ENCODE measurements around the gene COX6A1.
"Not testable (repeated sequence)": the region's sequence is repeated elsewhere in the genome, so short reads cannot be mapped to it uniquely, and the experiment has no call there.

Gene COX6A1

GRCh38 chr12:120472521-120472920, 34.6 kb downstream of the COX6A1 start:
- Mint-ChIP-seq H3K4me3 (no peak overlapping the region), H3K27ac (no peak overlapping the region), H3K4me1 (peaks cover 26% of the 10 kb centered on the region), H3K27me3 (no peaks in the 10 kb centered on the region), H3K36me3 (no peaks in the 10 kb centered on the region), H3K9me3 (no peaks in the 10 kb centered on the region)

- Mint-ChIP-seq H3K4me3 (no peak overlapping the region), H3K27ac (no peak overlapping the region), H3K27me3 (no peaks in the 10 kb centered on the region), H3K4me1 (peaks cover 19% of the 10 kb centered on the region), H3K9me3 (no peaks in the 10 kb centered on the region), H3K36me3 (no peaks in the 10 kb centered on the region)
These were observed 36.1 kb downstream of the COX6A1 start for GRCh38 chr12:120473807-120474615.

GRCh38 chr12:120474616-120474960, 36.7 kb downstream of the COX6A1 start:
- H3K9me3 Mint-ChIP-seq = no peaks in the 10 kb centered on the region
- no peaks in the 10 kb centered on the region for H3K27me3 Mint-ChIP-seq
- no peak overlapping the region for H3K4me3 Mint-ChIP-seq
- H3K36me3 Mint-ChIP-seq = no peaks in the 10 kb centered on the region
- no peak overlapping the region for H3K27ac Mint-ChIP-seq
- peaks cover 20% of the 10 kb centered on the region for H3K4me1 Mint-ChIP-seq

GRCh38 chr12:120475643-120476042, 37.7 kb downstream of the COX6A1 start:
- Mint-ChIP-seq H3K27me3 (no peaks in the 10 kb centered on the region), H3K9me3 (no peaks in the 10 kb centered on the region), H3K4me3 (no peak overlapping the region), H3K36me3 (no peaks in the 10 kb centered on the region), H3K4me1 (peaks cover 20% of the 10 kb centered on the region), H3K27ac (peak overlapping the region; percentile 35)

GRCh38 chr12:120479458-120479857, 41.5 kb downstream of the COX6A1 start:
- H3K4me1 Mint-ChIP-seq = peaks cover 5% of the 10 kb centered on the region
- peaks cover 7% of the 10 kb centered on the region for H3K36me3 Mint-ChIP-seq
- no peaks in the 10 kb centered on the region for H3K27me3 Mint-ChIP-seq
- no peaks in the 10 kb centered on the region for H3K9me3 Mint-ChIP-seq
- H3K27ac Mint-ChIP-seq = no peak overlapping the region
- no peak overlapping the region for H3K4me3 Mint-ChIP-seq

GRCh38 chr12:120480211-120480610, 42.3 kb downstream of the COX6A1 start:
- peaks cover 7% of the 10 kb centered on the region for H3K36me3 Mint-ChIP-seq
- no peaks in the 10 kb centered on the region for H3K9me3 Mint-ChIP-seq
- H3K4me1 Mint-ChIP-seq = peaks cover 5% of the 10 kb centered on the region
- H3K27ac Mint-ChIP-seq = no peak overlapping the region
- H3K4me3 Mint-ChIP-seq = no peak overlapping the region
- no peaks in the 10 kb centered on the region for H3K27me3 Mint-ChIP-seq

GRCh38 chr12:120481022-120481767, 43.3 kb downstream of the COX6A1 start:
- Mint-ChIP-seq H3K36me3 (peaks cover 7% of the 10 kb centered on the region), H3K4me3 (no peak overlapping the region), H3K27ac (no peak overlapping the region)

GRCh38 chr12:120483621-120484020, 45.7 kb downstream of the COX6A1 start:
- H3K27ac Mint-ChIP-seq = no peak overlapping the region
- peaks cover 5% of the 10 kb centered on the region for H3K4me1 Mint-ChIP-seq
- H3K9me3 Mint-ChIP-seq = no peaks in the 10 kb centered on the region
- H3K36me3 Mint-ChIP-seq = peaks cover 7% of the 10 kb centered on the region
- no peaks in the 10 kb centered on the region for H3K27me3 Mint-ChIP-seq
- H3K4me3 Mint-ChIP-seq = no peak overlapping the region

More at GRCh38 chr12:120481022-120481767, 43.3 kb downstream of the COX6A1 start:
- Mint-ChIP-seq H3K4me1 (peaks cover 5% of the 10 kb centered on the region), H3K27me3 (no peaks in the 10 kb centered on the region), H3K9me3 (no peaks in the 10 kb centered on the region)

- no peaks in the 10 kb centered on the region for H3K27me3 Mint-ChIP-seq
- H3K4me1 Mint-ChIP-seq = no peaks in the 10 kb centered on the region
- H3K4me3 Mint-ChIP-seq = no peak overlapping the region
- H3K27ac Mint-ChIP-seq = no peak overlapping the region
- no peaks in the 10 kb centered on the region for H3K9me3 Mint-ChIP-seq
- H3K36me3 Mint-ChIP-seq = peaks cover 7% of the 10 kb centered on the region
These were observed 48.3 kb downstream of the COX6A1 start for GRCh38 chr12:120485961-120486881.

- not testable (repeated sequence) for H3K4me3 Mint-ChIP-seq, H3K27ac Mint-ChIP-seq, H3K9me3 Mint-ChIP-seq, H3K27me3 Mint-ChIP-seq, H3K36me3 Mint-ChIP-seq, H3K4me1 Mint-ChIP-seq
These were observed 49.6 kb downstream of the COX6A1 start for GRCh38 chr12:120487552-120487951.

GRCh38 chr12:120488057-120488640, 50.2 kb downstream of the COX6A1 start:
- H3K27ac Mint-ChIP-seq = no peak overlapping the region
- no peaks in the 10 kb centered on the region for H3K27me3 Mint-ChIP-seq
- no peaks in the 10 kb centered on the region for H3K9me3 Mint-ChIP-seq
- no peak overlapping the region for H3K4me3 Mint-ChIP-seq
- H3K36me3 Mint-ChIP-seq = no peaks in the 10 kb centered on the region
- H3K4me1 Mint-ChIP-seq = no peaks in the 10 kb centered on the region

GRCh38 chr12:120489018-120489417, 51.1 kb downstream of the COX6A1 start:
- H3K9me3 Mint-ChIP-seq = no peaks in the 10 kb centered on the region
- H3K27me3 Mint-ChIP-seq = no peaks in the 10 kb centered on the region
- no peak overlapping the region for H3K27ac Mint-ChIP-seq
- no peaks in the 10 kb centered on the region for H3K36me3 Mint-ChIP-seq
- no peak overlapping the region for H3K4me3 Mint-ChIP-seq
- H3K4me1 Mint-ChIP-seq = no peaks in the 10 kb centered on the region

- Mint-ChIP-seq H3K9me3 (no peaks in the 10 kb centered on the region), H3K27ac (no peak overlapping the region), H3K36me3 (no peaks in the 10 kb centered on the region), H3K4me3 (no peak overlapping the region), H3K4me1 (peaks cover 6% of the 10 kb centered on the region), H3K27me3 (no peaks in the 10 kb centered on the region)
These were observed 52.4 kb downstream of the COX6A1 start for GRCh38 chr12:120490325-120490724.
